Uterus (tissue), 4 donors: ENCODE results near the gene KCNMA1. TPM values are rescaled to one million over a fixed set of nuclear protein-coding genes. Genes with fewer than 3 reads are reported as not detected.
"Not testable (repeated sequence)": the region's sequence is repeated elsewhere in the genome, so short reads cannot be mapped to it uniquely, and the experiment has no call there.

Experiments
- DNase-seq, 2 donors: peaks; one replicate each; pipeline ENCODE4 v3.0.0-alpha.2; 2019 to 2020
- H3K27ac ChIP-seq, 2 donors: fragments of 200-600 bp; sonication (generic); 1 replicate in 1 of 2; 2 replicates in 1 of 2; pipeline ENCODE4 v1.5.1; 2016 to 2018
- H3K27me3 ChIP-seq, 2 donors: fragments of 200-600 bp; sonication (generic); one replicate each; pipeline ENCODE4 v1.5.1; 2018 to 2019; ENCODE audit warnings: control low read depth in 1 of 2
- H3K36me3 ChIP-seq, 2 donors: fragments of 200-600 bp; sonication (generic); one replicate each; pipeline ENCODE4 v1.5.1; 2019; ENCODE audit warnings: control low read depth in 1 of 2
- H3K4me1 ChIP-seq, 2 donors: fragments of 200-600 bp; sonication (generic); one replicate each; pipeline ENCODE4 v1.5.1; 2018 to 2019; ENCODE audit warnings: control low read depth in 1 of 2
- H3K4me3 ChIP-seq, 2 donors: fragments of 200-600 bp; sonication (generic); 1 replicate in 1 of 2; 2 replicates in 1 of 2; pipeline ENCODE4 v1.5.1; 2018 to 2019; ENCODE audit warnings: mild to moderate bottlenecking in 1 of 2
- H3K9me3 ChIP-seq, 2 donors: fragments of 200-600 bp; sonication (generic); one replicate each; pipeline ENCODE4 v1.5.1; 2019; ENCODE audit warnings: control low read depth in 1 of 2
- POLR2A ChIP-seq, 2 donors: fragments of 450-650 bp; IDR thresholded peaks; one replicate each; pipeline ENCODE4 v1.6.1; 2016; ENCODE audit warnings: antibody characterized with exemption in 2 of 2, mild to moderate bottlenecking in 1 of 2, moderate library complexity in 1 of 2
- intact Hi-C: fragments of 100-400 bp; cut with DNase I; formaldehyde crosslinking; loops from one replicate; pipeline ENCODE4 v1.15.1; 2023; ENCODE audit warnings: low total_unique reads
- total RNA-seq, 4 donors: library from RNA; depleted of rRNA in 3 of 4; stranded (reverse); fragments of >200 nt in 3 of 4; gene quantifications; one replicate each; pipeline versions ENCODE4 v1.1.0 to v1.2.4, GENCODE V29; 2014 to 2023
- TF ChIP-seq, protein P1 (sequence below), 4 experiments: fragments of 200-600 bp in 2 of 4; fragments of 450-650 bp in 2 of 4; sonication (generic) in 2 of 4; IDR thresholded peaks; one replicate each; pipeline ENCODE4 v1.5.1; 2016 to 2019; ENCODE audit warnings: antibody characterized with exemption in 4 of 4, mild to moderate bottlenecking in 2 of 4, moderate library complexity in 1 of 4
- donor health status: DM: yes; HTN: yes; CAD: no.

KCNMA1 gene
- total RNA-seq, 4 donors from 2014 or later, result 86.2 to 236 (median 164) TPM

DNA sequence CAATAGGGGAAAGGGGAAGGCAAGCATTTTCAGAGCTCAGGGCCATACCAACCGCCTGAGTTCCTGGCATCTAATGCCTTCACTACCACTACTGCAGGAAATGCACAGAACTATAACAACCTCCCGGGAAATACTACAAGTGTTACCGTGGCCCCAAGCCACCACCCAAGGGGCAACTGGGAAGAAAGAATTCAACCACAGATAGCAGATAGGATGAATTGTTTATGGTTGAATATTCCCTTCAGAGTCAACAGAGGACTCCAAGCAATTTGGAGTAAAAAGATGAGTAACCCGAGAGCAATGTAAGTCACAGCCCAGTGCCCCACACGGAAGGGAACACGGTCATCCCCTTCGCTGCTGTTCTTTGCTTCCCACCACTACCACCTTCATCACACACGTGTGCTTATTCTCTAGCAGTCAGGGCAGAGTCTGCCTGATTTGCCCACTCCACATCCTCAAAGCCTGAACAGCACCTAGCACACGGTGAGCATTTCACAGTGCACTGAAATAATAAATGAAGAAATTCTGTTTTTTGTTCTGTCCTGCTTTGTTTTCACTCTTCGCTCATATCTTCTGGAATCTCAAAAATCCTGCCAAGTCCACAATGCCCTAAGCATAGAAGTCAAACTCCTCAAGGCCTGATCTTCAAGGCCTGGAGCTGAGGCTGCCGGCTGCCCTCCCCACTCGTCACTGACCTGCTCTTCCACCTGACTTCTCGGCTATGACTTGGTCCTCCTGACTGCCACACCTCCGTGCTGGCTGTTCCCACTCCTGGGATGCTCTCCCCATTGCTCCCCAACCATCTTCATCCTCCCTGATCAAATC lies 221.1 kb downstream of the KCNMA1 start:
- no peak for DNase-seq
- intact Hi-C loops, result no loop called here
- Histone ChIP-seq H3K27ac (peak overlapping the region; percentile 79 to 90), H3K4me1 (peaks cover 11% of the 10 kb centered on the region in 2 donors), H3K27me3 (no peaks in the 10 kb centered on the region), H3K9me3 (no peaks in the 10 kb centered on the region), H3K36me3 (no peaks in the 10 kb centered on the region), H3K4me3 (no peak overlapping the region)
- TF ChIP-seq, protein P1, sequence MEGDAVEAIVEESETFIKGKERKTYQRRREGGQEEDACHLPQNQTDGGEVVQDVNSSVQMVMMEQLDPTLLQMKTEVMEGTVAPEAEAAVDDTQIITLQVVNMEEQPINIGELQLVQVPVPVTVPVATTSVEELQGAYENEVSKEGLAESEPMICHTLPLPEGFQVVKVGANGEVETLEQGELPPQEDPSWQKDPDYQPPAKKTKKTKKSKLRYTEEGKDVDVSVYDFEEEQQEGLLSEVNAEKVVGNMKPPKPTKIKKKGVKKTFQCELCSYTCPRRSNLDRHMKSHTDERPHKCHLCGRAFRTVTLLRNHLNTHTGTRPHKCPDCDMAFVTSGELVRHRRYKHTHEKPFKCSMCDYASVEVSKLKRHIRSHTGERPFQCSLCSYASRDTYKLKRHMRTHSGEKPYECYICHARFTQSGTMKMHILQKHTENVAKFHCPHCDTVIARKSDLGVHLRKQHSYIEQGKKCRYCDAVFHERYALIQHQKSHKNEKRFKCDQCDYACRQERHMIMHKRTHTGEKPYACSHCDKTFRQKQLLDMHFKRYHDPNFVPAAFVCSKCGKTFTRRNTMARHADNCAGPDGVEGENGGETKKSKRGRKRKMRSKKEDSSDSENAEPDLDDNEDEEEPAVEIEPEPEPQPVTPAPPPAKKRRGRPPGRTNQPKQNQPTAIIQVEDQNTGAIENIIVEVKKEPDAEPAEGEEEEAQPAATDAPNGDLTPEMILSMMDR (IDR thresholded peaks at IDR 0.05), result no peak
- no peak for TF ChIP-seq POLR2A (IDR thresholded peaks at IDR 0.05)

- peak overlapping the region; percentile 79 to 90 for H3K27ac ChIP-seq
- no peak for TF ChIP-seq POLR2A (IDR thresholded peaks at IDR 0.05)
- TF ChIP-seq, protein P1 (IDR thresholded peaks at IDR 0.05), result no peak
- no peak for DNase-seq
- H3K9me3 ChIP-seq, result no peaks in the 10 kb centered on the region
- peaks cover 11 to 15% of the 10 kb centered on the region in 2 donors for H3K4me1 ChIP-seq
- no peaks in the 10 kb centered on the region for H3K27me3 ChIP-seq
- no peaks in the 10 kb centered on the region for H3K36me3 ChIP-seq
- intact Hi-C loops, result no loop called here
- no peak overlapping the region for H3K4me3 ChIP-seq
Observed at GRCh38 chr10:77415313-77415960, 222.2 kb downstream of the KCNMA1 start.

DNA sequence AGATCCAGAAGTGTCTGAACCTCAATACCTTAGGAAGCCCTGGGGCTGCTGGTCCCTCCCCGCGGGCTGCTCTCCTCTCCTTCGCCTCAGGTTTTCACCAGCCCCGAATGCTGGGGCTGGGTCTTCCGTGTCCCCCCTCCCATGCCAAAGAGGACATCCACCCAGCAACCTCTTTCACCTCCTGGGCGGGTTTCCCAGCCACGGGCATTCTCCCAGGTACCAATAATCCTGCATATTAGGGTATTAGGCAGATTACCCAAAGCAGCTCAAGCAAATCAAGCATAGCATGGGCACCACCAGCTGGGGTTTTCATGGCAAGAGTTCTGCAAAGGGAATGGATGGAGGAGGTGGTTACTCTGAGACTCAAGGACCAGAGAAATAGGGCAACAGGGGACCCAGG lies 224.4 kb downstream of the KCNMA1 start:
- TF ChIP-seq, protein P1 (IDR thresholded peaks at IDR 0.05), result no peak
- no peaks in the 10 kb centered on the region for H3K36me3 ChIP-seq
- no peak for DNase-seq
- no peaks in the 10 kb centered on the region for H3K9me3 ChIP-seq
- H3K27me3 ChIP-seq, result no peaks in the 10 kb centered on the region
- peaks cover 11 to 15% of the 10 kb centered on the region in 2 donors for H3K4me1 ChIP-seq
- peak overlapping the region; percentile 9 to 90 for H3K27ac ChIP-seq
- no peak overlapping the region for H3K4me3 ChIP-seq
- intact Hi-C loops, result no loop called here

DNA sequence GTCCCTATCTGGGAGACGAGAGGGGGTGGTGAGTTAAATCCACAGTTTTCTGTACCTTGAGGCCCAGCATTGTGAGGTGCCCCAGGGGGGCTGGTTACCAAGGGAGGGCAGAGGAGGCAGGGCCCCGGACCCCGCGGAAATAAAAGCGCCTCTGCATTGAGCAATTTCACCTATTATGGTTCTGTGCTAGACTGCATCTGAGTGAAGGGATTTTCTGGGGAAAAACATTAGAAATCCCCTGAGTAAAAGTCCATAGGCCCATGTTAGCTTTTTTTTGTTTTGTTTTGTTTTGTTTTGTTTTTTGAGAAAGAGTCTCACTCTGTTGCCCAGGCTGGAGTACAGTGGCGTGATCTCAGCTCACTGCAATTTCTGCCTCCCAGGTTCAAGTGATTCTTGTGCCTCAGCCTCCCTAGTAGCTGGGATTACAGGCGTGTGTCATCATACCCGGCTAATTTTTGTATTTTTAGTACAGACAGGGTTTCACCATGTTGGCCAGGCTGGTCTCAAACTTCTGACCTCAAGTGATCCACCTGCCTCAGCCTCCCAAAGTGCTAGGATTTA lies 225.0 kb downstream of the KCNMA1 start:
- H3K4me3 ChIP-seq, H3K9me3 ChIP-seq, intact Hi-C loops, DNase-seq, H3K27me3 ChIP-seq, H3K36me3 ChIP-seq: not testable (repeated sequence)
- Histone ChIP-seq H3K4me1 (peaks cover 11 to 15% of the 10 kb centered on the region in 2 donors), H3K27ac (peak overlapping the region; percentile 9 to 90)

- TF ChIP-seq POLR2A (IDR thresholded peaks at IDR 0.05), result no peak
- TF ChIP-seq, protein P1 (IDR thresholded peaks at IDR 0.05), result no peak
Observed at GRCh38 chr10:77411805-77412204, 225.8 kb downstream of the KCNMA1 start.

More at GRCh38 chr10:77411805-77412204, 225.8 kb downstream of the KCNMA1 start:
- Histone ChIP-seq H3K9me3 (no peaks in the 10 kb centered on the region), H3K4me3 (no peak overlapping the region), H3K27ac (peak overlapping the region; percentile 35 to 90), H3K36me3 (no peaks in the 10 kb centered on the region), H3K4me1 (peaks cover 6 to 9% of the 10 kb centered on the region in 2 donors), H3K27me3 (no peaks in the 10 kb centered on the region)
- intact Hi-C loops, result no loop called here
- DNase-seq, result no peak
